Measurements from ENCODE around the gene EMX1. TPM values are rescaled to one million over a fixed set of nuclear protein-coding genes. Genes with fewer than 3 reads are reported as not detected.

The EMX1 gene
- total and polyA plus RNA-seq, 4 experiments from 2014 or later: not detected

DNA sequence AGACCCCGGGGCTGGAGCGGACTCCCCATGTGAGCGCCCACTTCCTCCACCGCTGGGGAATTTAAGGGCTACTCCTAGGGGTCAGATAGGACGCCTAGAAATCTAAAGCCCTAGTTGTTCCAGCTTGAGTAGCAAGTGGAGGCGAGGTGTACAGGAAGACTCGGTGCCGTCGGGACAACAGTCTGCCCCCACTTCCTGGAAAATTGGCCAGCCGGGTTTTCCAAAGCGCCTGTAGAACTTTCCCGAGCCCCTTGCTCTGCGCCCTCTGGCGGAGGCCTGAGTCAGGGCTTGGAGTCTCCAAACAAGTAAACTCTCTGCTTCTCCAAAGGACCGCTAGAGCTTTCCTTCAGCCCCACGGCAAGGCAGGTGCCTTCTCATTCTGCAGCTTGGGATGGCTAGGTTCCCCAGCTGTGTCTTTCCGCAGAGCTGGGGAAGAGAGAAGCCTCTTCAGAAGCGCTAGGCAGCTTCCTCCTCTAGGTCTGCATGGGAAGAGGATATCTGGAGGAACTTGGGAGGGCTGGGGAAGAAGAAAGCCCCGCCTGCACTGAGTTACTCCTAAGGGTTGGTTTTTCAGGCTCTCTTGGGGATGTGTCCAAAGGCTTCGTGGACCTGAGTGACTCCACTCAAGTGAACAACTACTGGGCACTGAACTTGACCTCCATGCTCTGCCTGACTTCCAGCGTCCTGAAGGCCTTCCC lies 29.4 kb upstream of the EMX1 start:
- Mint-ChIP-seq H3K27me3 (peaks cover 33 to 54% of the 10 kb centered on the region in 2 donors), H3K36me3 (no peaks in the 10 kb centered on the region)

GRCh38 chr2:72888438-72889202 lies 28.7 kb upstream of the EMX1 start:
- peaks cover 7% of the 10 kb centered on the region for H3K4me1 ChIP-seq (ENCODE audit: insufficient read depth, low read length)
- H3K27me3 Mint-ChIP-seq: peaks cover 31 to 55% of the 10 kb centered on the region in 2 donors
- peaks cover 23% of the 10 kb centered on the region for H3K27me3 ChIP-seq (ENCODE audit: insufficient read depth, low read length)
- peak overlapping the region in 6 of 8 donors; percentile 7 to 85 (median 32) for H3K4me3 Mint-ChIP-seq
- no peaks in the 10 kb centered on the region for H3K36me3 ChIP-seq (ENCODE audit: insufficient read depth, low read length)
- H3K4me1 Mint-ChIP-seq: peaks cover 3 to 10% (median 6%) of the 10 kb centered on the region in 4 donors
- no peaks in the 10 kb centered on the region for H3K9me3 ChIP-seq (ENCODE audit: control insufficient read depth in 1 of 2, low read length in 2 of 2)
- CTCF ChIA-PET (ENCODE audit: partially characterized antibody): interaction anchor here (1.0 to 2.1 kb wide), 8 partner anchors 9 to 92 kb away, joined by 3 to 11 read pairs (median 4); partner anchors contain the start of gene EMX1
- no peak overlapping the region for H3K4me3 ChIP-seq (ENCODE audit: low read length in 2 of 2)
- H3K36me3 Mint-ChIP-seq: no peaks in the 10 kb centered on the region
- H3K27ac Mint-ChIP-seq: no peak overlapping the region
- H3K27ac ChIP-seq (ENCODE audit: low read depth, low read length): no peak overlapping the region
- DNase-seq: no peak
- intact Hi-C loops (cut with micrococcal nuclease): loop anchor here (1.0 kb wide), 1 partner anchor 117 kb away; no protein-coding TSS in a partner anchor
- POLR2A ChIA-PET (ENCODE audit: partially characterized antibody): no interaction called here
- H3K9me3 Mint-ChIP-seq: peaks cover 0 to 3% (median 0%) of the 10 kb centered on the region in 8 donors

More for the DNA sequence above, 29.4 kb upstream of the EMX1 start:
- POLR2A ChIA-PET (ENCODE audit: partially characterized antibody): no interaction called here
- Histone ChIP-seq H3K4me3 (ENCODE audit: low read length in 2 of 2) (peak overlapping the region; percentile 36 to 51), H3K36me3 (ENCODE audit: insufficient read depth, low read length) (no peaks in the 10 kb centered on the region), H3K4me1 (ENCODE audit: insufficient read depth, low read length) (peaks cover 7% of the 10 kb centered on the region), H3K27me3 (ENCODE audit: insufficient read depth, low read length) (peaks cover 30% of the 10 kb centered on the region), H3K9me3 (ENCODE audit: control insufficient read depth in 1 of 2, low read length in 2 of 2) (no peaks in the 10 kb centered on the region), H3K27ac (ENCODE audit: low read depth, low read length) (no peak overlapping the region)
- peak in 4 of 5 donors; percentile 13 to 38 (median 32) for DNase-seq
- Mint-ChIP-seq H3K27ac (no peak overlapping the region), H3K4me3 (peak overlapping the region; percentile 67 to 85 (median 80)), H3K9me3 (peaks cover 0 to 3% (median 0%) of the 10 kb centered on the region in 8 donors), H3K4me1 (peaks cover 3 to 10% (median 6%) of the 10 kb centered on the region in 4 donors)
- intact Hi-C loops (cut with micrococcal nuclease): loop anchor here (1.0 kb wide), 1 partner anchor 117 kb away; no protein-coding TSS in a partner anchor
- CTCF ChIA-PET (ENCODE audit: partially characterized antibody): interaction anchor here (0.9 to 2.1 kb wide), 12 partner anchors 10 to 153 kb away, joined by 3 to 11 read pairs (median 4); partner anchors contain the start of gene EMX1

DNA sequence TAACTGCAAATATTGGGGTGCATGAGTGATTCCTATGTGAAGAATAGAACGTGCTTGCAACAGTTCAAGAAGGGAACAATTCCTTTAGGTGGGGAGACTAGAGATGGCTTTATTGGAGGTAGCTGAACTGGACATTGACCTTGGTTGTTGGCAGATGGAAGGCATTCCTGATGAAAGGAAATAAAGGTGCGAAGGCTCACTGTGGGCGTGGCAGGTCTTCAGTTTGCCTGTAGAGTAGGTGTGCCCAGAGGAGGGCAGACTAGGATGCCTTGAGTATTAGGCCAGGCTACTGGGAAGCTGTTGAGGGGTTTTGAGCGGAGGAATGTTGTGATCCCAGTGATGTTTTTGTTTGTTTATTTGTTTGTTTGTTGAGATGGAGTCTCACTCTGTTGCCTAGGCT lies 27.3 kb upstream of the EMX1 start:
- CTCF ChIA-PET (ENCODE audit: partially characterized antibody): interaction anchor here (1.0 to 5.9 kb wide), 2 partner anchors 84 to 287 kb away, joined by 3 to 35 read pairs; no protein-coding TSS in a partner anchor

GRCh38 chr2:72891091-72891818 lies 26.1 kb upstream of the EMX1 start:
- Mint-ChIP-seq H3K27me3 (peaks cover 31 to 62% of the 10 kb centered on the region in 2 donors), H3K9me3 (no peaks in the 10 kb centered on the region), H3K4me3 (no peak overlapping the region), H3K36me3 (no peaks in the 10 kb centered on the region), H3K4me1 (peaks cover 5 to 17% (median 8%) of the 10 kb centered on the region in 4 donors), H3K27ac (no peak overlapping the region)
- Histone ChIP-seq H3K36me3 (ENCODE audit: insufficient read depth, low read length) (no peaks in the 10 kb centered on the region), H3K27ac (ENCODE audit: low read depth, low read length) (no peak overlapping the region), H3K4me3 (ENCODE audit: low read length in 2 of 2) (no peak overlapping the region), H3K9me3 (ENCODE audit: control insufficient read depth in 1 of 2, low read length in 2 of 2) (no peaks in the 10 kb centered on the region), H3K27me3 (ENCODE audit: insufficient read depth, low read length) (peaks cover 10% of the 10 kb centered on the region), H3K4me1 (ENCODE audit: insufficient read depth, low read length) (peaks cover 7% of the 10 kb centered on the region)
- intact Hi-C loops (cut with micrococcal nuclease): no loop called here
- no peak for DNase-seq
- POLR2A ChIA-PET (ENCODE audit: partially characterized antibody): no interaction called here
- CTCF ChIA-PET (ENCODE audit: partially characterized antibody): interaction anchor here (1.0 to 5.9 kb wide), 5 partner anchors 30 to 321 kb away, joined by 3 to 35 read pairs (median 8); no protein-coding TSS in a partner anchor

More for the DNA sequence above, 27.3 kb upstream of the EMX1 start:
- H3K27ac ChIP-seq (ENCODE audit: low read depth, low read length): no peak overlapping the region
- intact Hi-C loops (cut with micrococcal nuclease): no loop called here
- peaks cover 7% of the 10 kb centered on the region for H3K4me1 ChIP-seq (ENCODE audit: insufficient read depth, low read length)
- H3K36me3 ChIP-seq (ENCODE audit: insufficient read depth, low read length): no peaks in the 10 kb centered on the region
- Mint-ChIP-seq H3K27me3 (peaks cover 27 to 62% of the 10 kb centered on the region in 2 donors), H3K4me3 (no peak overlapping the region), H3K27ac (no peak overlapping the region), H3K9me3 (no peaks in the 10 kb centered on the region), H3K4me1 (peaks cover 3 to 10% (median 6%) of the 10 kb centered on the region in 4 donors), H3K36me3 (no peaks in the 10 kb centered on the region)
- H3K27me3 ChIP-seq (ENCODE audit: insufficient read depth, low read length): peaks cover 13% of the 10 kb centered on the region
- no peak overlapping the region for H3K4me3 ChIP-seq (ENCODE audit: low read length in 2 of 2)
- DNase-seq: no peak
- H3K9me3 ChIP-seq (ENCODE audit: control insufficient read depth in 1 of 2, low read length in 2 of 2): no peaks in the 10 kb centered on the region
- POLR2A ChIA-PET (ENCODE audit: partially characterized antibody): no interaction called here

GRCh38 chr2:72892506-72893173 lies 24.7 kb upstream of the EMX1 start:
- peak; percentile 42 to 55 (median 47) for DNase-seq
- intact Hi-C loops (cut with micrococcal nuclease): loop anchor here (1.0 kb wide), 1 partner anchor 285 kb away; no protein-coding TSS in a partner anchor
- Histone ChIP-seq H3K27ac (ENCODE audit: low read depth, low read length) (no peak overlapping the region), H3K4me1 (ENCODE audit: insufficient read depth, low read length) (peaks cover 6% of the 10 kb centered on the region), H3K27me3 (ENCODE audit: insufficient read depth, low read length) (peaks cover 15% of the 10 kb centered on the region), H3K9me3 (ENCODE audit: control insufficient read depth in 1 of 2, low read length in 2 of 2) (no peaks in the 10 kb centered on the region), H3K36me3 (ENCODE audit: insufficient read depth, low read length) (no peaks in the 10 kb centered on the region), H3K4me3 (ENCODE audit: low read length in 2 of 2) (no peak overlapping the region)
- peaks cover 30 to 65% of the 10 kb centered on the region in 2 donors for H3K27me3 Mint-ChIP-seq
- H3K4me3 Mint-ChIP-seq: no peak overlapping the region
- ChIA-PET POLR2A (ENCODE audit: partially characterized antibody) (no interaction called here), CTCF (ENCODE audit: partially characterized antibody) (interaction anchor here (0.7 to 5.9 kb wide), 13 partner anchors 10 to 320 kb away, joined by 3 to 35 read pairs (median 4); no protein-coding TSS in a partner anchor)
- peaks cover 0 to 11% (median 4%) of the 10 kb centered on the region in 4 donors for H3K4me1 Mint-ChIP-seq
- no peak overlapping the region for H3K27ac Mint-ChIP-seq
- no peaks in the 10 kb centered on the region for H3K9me3 Mint-ChIP-seq
- no peaks in the 10 kb centered on the region for H3K36me3 Mint-ChIP-seq

- intact Hi-C loops (cut with micrococcal nuclease): no loop called here
Observed at GRCh38 chr2:72893594-72894319, 23.6 kb upstream of the EMX1 start.

More at GRCh38 chr2:72893594-72894319, 23.6 kb upstream of the EMX1 start:
- Mint-ChIP-seq H3K36me3 (no peaks in the 10 kb centered on the region), H3K4me1 (peaks cover 0 to 7% (median 3%) of the 10 kb centered on the region in 4 donors), H3K4me3 (no peak overlapping the region), H3K27ac (no peak overlapping the region), H3K9me3 (no peaks in the 10 kb centered on the region), H3K27me3 (peaks cover 29 to 60% of the 10 kb centered on the region in 2 donors)
- H3K27me3 ChIP-seq (ENCODE audit: insufficient read depth, low read length): peaks cover 10% of the 10 kb centered on the region
- peak in 1 of 5 donors; percentile 16 for DNase-seq
- POLR2A ChIA-PET (ENCODE audit: partially characterized antibody): no interaction called here
- CTCF ChIA-PET (ENCODE audit: partially characterized antibody): interaction anchor here (0.6 to 5.9 kb wide), 12 partner anchors 8 to 319 kb away, joined by 3 to 35 read pairs (median 4); no protein-coding TSS in a partner anchor
- H3K4me1 ChIP-seq (ENCODE audit: insufficient read depth, low read length): no peaks in the 10 kb centered on the region
- H3K9me3 ChIP-seq (ENCODE audit: control insufficient read depth in 1 of 2, low read length in 2 of 2): no peaks in the 10 kb centered on the region
- H3K36me3 ChIP-seq (ENCODE audit: insufficient read depth, low read length): no peaks in the 10 kb centered on the region
- no peak overlapping the region for H3K4me3 ChIP-seq (ENCODE audit: low read length in 2 of 2)
- H3K27ac ChIP-seq (ENCODE audit: low read depth, low read length): no peak overlapping the region
